ENCODE measurements around the gene PGM2L1.

DNA sequence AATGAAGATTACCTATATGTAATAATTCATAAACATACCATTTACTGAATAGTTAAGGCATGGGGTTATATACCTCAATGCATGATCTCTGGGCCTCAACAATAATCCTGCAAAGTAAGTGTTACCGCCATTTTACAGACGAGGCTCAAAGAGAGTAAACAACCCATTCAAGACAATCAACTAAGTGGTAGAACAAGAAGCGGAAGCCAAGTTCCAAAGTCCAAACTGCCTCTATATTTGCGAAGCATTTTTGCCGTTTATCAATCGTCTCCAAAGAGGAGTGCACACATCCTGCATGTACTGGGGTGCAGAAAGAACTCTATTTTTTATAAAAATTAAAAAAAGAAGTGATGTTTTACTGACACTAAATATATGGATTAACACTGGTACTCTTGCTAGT, 59.3 kb downstream of the PGM2L1 start:
- TF ChIP-seq POLR2AphosphoS5 (IDR thresholded peaks at IDR 0.05) (no peak), POLR2A (IDR thresholded peaks at IDR 0.05) (no peak)
- TF ChIP-seq, protein P1, sequence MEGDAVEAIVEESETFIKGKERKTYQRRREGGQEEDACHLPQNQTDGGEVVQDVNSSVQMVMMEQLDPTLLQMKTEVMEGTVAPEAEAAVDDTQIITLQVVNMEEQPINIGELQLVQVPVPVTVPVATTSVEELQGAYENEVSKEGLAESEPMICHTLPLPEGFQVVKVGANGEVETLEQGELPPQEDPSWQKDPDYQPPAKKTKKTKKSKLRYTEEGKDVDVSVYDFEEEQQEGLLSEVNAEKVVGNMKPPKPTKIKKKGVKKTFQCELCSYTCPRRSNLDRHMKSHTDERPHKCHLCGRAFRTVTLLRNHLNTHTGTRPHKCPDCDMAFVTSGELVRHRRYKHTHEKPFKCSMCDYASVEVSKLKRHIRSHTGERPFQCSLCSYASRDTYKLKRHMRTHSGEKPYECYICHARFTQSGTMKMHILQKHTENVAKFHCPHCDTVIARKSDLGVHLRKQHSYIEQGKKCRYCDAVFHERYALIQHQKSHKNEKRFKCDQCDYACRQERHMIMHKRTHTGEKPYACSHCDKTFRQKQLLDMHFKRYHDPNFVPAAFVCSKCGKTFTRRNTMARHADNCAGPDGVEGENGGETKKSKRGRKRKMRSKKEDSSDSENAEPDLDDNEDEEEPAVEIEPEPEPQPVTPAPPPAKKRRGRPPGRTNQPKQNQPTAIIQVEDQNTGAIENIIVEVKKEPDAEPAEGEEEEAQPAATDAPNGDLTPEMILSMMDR (IDR thresholded peaks at IDR 0.05) = no peak
